DMS 273 treated with DMSO at 0.1 percent for 48 hours (cell line): ENCODE measurements around the gene EMC8.
"Not testable (repeated sequence)": the region's sequence is repeated elsewhere in the genome, so short reads cannot be mapped to it uniquely, and the experiment has no call there.

Experiments
- DNase-seq: peaks from one replicate; lab custom pipeline; 2025; lab: John Stamatoyannopoulos, UW

EMC8 gene

DNA sequence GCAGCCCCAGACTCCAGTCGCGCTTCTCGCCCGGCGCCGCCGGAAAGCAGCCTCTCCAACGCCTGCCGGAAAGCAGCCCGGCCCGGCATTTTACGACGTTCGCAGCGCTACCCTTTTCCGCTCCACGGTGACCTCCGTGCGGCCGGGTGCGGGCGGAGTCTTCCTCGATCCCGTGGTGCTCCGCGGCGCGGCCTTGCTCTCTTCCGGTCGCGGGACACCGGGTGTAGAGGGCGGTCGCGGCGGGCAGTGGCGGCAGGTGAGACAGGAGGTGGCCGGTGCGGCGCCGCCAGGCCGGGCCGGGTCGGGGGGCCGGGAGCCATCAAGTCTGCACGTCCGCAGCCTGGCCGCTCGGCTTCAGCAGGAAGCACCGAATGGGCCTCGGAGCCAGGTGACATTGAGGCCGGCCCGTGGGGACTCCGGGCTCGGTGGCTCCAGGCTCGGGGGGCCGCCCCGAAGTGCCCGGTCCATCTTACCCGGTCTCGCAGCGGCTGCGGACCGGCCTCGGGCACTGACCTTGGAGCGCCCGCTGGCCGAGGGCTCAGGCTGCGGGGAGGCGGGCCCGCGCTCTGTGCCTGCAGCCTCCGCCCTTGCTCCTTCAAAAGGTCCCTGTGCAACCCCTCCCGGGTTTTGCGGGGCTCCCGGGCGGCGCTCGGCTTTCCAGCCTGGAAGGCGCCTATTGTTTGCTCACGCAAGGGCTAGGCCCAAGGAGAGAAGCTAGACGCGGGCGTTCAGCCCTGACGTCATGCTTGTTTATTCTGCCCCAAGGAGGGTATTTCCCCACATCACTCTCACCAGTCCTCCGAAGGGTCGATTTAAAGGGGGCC, at the start of gene EMC8, which contains the start of gene COX4I1:
Gene EMC8, minus strand, starts transcription at position 48 of the 824 bp plus-strand sequence. CDS start 249 bp downstream, outside the sequence.
Gene COX4I1, plus strand, starts transcription at position 199 of the 824 bp plus-strand sequence. CDS start 1,511 bp downstream, outside the sequence.
- peak; percentile 74 for DNase-seq

DNA sequence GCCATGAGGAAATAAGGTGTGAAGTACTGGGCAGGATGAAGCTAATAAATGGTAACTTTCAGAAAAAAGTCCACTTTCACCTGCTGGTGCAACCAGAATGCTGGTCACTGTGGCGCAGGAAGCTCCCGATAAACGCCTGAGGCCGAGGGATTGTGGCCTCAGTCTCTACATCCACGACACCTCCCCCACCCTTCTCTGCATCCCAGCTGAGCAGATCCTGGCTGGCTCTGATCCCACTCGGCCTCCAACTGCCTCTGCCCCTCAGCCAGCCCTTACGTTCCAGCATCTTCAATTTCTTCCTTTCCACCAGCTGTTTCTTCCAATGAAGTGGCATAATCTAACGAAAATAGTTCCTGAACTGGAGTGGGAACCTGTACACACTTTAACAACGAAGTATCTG, 49.6 kb upstream of the EMC8 start:
- no peak for DNase-seq

DNA sequence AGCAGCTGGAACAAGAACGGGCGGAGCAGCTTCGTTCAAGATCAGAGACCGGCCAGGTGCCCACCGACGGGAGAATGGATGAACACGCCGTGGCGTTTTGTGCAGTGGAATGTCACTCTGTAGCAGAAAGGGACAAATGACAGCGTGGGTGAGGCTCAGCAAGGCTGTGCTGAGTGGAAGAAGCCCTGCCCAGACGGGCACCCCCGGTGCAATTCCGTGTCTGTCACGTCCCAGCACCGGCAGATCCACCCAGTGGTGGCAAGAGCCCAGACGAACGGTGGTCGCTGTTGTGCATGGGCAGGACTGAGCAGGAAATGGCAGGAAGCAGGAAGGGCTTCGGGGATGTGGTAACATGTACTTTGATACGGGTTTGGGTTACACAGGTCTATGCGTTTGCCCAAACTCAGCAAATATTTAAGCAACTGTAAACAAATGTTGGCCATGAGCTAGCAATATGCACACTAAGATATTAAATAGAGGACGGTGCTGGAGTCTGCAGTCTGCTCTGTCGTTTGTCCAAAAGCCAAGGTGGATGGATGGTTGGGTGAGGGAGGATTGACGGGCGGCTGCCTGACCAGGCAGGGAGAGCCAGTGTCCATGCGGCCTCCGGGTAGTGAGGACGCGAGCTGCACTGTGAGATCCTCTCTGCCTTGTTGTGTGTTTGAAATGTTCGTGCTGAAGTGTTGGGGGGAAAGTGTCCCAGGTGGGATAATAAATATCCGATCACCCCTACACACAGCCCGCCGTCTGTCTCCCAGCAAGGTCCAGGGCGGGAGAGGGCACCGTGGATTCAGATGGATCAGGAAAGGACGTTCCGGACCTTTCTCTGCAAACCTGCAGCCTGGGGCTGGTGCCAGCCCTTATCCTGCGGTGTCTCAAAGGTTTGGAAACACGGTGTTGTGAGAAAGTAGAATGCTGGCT, 48.6 kb upstream of the EMC8 start:
- DNase-seq = no peak

DNA sequence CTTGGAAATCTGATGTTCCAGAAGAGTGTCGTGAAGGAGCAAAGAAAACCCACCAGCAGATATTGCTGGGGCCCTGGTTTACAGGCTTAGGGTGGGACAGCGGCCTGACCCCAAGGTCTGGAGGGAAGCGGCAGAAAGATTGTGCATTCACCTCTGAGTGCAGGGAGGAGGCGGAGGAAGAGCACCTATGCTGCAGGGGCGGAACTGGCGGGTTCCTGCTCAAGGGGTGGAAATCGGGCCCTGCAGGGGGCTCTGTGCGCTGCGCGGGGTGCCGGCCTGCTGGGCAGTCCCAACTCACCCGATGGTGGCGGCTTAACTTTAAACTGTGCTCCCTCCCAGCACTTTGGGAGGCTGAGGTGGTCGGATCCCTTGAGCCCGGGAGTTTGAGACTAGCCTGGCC, 47.7 kb upstream of the EMC8 start:
- DNase-seq = no peak

DNA sequence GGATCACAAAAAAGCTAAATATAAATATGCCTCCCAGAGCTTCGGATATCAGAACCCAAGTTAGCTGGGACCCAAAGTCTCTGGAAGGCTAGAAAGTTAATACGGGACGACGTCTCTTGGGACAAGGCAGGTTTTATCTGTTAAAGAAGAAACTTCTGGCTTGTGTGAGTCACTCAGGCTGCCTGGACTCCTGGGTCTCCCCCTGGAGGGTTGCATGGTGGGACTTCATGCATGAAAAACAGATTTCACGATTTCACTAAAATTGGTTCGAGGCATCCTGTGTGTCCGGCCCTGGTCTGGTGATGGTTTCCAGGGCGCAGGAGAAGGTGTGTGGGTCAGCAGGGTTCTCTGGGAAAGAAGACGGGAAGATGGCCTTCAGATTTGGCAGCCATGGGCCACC, 47.1 kb upstream of the EMC8 start:
- no peak for DNase-seq

DNA sequence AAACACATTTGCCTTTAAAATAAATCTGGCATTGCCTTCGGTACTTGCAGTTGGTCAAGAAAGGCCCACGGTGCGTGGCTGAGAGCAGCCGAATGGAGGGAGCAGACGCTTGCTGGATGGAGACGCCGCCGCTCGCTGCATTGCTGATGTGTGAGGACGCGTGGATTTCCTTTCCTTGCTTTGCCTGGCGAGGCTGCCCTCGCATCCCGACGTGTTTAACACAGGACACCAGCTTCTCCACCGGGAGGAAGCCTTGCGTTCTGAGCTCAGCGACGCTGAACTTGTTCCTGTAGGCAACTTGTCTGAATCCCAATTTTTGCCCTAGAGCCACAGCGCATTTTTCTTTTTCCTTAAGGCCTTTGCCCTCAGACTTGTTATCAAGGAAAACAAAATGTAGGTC, 45.9 kb upstream of the EMC8 start:
- no peak for DNase-seq

DNA sequence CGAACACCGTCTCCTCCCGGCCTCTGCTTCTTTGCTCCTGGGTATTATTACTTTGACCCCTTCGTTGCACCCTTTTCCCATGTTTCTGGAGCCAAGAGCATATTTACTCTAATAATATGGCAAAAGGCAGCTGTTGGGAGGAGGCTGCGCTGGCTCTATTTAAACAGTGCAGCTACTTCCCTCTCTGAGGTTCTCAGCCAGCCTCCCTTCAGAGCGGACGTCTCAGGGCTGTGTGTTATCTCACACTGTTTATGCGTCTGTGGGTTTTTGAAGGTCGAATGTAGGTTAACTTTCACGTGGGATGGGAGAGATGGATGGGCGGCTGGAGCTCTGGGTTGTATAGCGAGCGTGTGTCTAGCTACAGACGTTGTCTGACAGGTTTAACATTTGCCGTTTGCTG, 45.4 kb upstream of the EMC8 start:
- no peak for DNase-seq

DNA sequence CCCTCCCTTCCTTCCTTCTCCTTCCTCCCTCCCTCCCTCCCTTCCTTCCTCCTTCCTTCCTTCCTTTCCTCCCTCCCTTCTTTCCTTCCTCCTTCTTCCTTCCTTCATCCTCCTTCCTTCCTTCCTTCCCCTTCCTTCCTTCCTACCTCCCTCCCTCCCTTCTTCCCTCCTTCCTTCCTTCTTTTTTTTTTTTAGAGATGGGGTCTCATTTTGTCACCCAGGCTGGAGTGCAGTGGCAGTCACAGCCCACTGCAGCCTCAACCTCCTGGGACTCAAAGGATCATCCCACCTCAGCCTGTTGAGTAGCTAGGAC, 44.8 kb upstream of the EMC8 start:
- DNase-seq = no peak

DNA sequence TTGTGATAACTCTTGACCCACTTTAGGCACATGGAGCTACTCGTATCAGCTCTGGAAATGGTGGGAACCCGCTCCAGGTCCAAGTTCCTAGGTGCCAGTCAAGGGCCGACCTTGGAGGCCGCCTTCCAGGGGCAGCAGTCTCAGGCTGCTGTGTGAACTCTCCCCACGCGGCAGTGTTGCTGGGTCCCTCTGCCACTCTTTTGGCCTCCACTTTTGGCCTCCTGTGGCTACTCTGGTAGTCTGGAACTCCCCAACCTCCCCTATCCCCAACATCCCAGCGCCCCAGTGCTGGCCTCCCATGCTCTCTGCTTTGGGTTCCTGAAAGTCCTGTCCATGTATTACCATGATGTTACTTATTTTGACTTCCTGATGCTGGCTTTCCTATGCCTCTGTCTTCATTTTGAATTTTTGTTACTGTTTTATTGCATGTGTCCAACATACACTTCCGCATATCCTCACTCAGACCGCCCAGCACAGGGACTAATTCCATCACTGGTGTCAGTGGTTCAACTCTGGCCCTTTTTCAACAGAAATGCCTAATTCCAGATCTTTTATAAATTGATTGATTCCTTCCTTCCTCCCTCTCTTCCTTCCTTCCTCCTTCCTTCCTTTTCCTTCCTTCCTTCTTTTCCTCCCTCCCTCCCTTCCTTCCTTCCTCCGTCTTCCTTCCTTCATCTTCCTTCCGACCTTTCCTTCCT, 44.3 kb upstream of the EMC8 start:
- DNase-seq = no peak

DNA sequence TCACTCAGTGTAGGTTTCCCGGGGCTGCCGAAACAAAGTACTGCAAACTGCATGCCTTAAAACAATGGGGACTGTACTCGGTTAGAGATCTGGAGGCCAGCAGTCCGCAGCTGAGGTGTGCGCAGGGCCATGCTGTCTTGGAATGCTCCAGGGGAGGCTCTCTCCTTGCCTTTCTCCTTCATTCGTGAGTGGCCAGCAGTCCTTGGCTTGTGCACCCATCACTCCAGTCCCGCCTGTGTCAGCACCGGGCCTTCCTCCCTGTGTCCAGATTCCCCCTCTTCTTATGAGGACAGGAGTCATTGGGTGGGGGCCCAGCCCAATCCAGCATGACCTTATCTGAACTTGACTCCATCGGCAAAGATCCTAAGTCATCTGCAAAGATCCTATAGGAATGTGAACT, 43.5 kb upstream of the EMC8 start:
- no peak for DNase-seq

DNA sequence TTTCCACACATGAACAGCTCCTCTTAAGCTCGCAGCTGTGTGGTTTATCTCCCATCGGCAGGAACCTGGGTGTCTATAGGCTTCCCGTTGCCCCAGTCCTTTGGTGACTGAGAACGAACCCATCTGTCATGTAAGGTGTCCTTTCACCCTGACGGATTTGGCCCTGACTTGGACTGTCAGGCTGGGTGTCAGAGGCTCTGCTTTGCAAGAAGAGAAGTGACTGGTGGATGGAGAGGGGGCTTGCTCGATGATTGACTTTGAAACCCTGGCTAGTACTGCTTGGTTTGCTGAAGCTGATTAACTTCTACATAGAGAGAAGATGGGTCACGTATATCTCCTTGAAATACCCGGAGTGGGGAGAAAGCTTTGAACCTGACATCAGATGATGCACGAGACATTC, 43.1 kb upstream of the EMC8 start:
- no peak for DNase-seq

DNA sequence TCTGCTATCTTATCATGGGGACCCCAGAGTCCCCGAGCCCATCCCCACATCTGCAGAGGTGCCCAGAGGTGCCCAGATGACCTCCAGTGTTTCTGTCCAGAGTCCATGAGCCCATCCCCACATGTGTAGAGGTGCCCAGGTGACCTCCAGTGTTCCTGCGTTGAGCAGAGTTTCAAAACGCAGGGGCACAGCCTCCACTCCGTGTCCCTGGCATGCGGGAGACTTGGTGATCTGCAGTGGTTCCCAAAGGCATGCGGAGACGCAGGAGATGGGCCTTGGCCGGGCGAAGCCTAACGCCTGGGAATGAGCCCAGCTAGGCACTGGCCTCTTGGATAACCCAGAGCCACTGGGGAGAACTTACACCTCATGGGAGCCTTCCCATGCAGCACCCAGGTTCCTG, 41.5 kb upstream of the EMC8 start:
- no peak for DNase-seq

DNA sequence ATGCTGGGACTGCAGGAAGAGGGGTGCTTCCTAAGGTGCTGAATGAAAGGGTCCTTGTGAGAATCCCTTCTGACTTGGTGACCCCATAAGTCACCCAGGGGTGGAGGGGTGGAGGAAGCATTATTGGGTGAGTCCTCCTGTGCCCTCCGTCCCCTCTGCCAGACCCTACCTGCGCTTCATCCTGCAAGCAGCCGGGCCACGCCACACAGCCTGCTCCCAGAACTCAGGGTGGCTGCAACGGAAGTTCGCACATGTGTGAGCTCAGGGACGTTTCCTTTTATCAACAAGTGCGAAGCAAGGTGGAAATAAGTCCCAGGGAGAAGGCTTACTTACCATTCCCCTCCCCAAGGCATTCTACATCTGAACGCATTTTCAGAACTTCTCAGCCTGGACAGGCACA, 41.1 kb upstream of the EMC8 start:
- no peak for DNase-seq

DNA sequence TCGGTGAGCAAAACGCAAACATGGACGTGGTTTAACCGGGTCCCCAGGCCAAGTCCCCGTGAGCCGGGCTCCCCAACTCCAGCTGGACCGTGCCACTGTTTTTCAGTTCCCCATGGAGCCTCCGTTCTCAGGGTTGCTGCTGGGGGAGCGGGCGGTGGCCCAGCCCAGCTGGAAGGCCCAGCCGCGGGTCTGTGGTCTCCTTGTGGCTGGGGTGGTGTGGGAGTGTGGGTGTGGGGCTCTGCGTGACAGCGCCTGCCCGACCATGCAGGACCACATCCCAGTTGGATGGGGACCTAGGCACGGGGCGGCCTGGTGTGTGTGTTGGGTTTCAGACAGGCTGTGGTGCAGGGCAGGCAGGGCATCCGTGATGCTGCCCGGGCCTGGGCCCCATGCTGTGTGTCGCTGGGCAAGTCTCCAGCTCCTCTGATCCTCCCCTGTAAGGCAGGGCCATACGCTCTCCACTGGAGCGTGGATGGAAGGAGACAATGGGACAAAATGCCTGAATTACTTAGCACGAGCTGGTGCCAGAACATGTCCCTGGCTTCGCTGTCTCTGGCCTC, 40.4 kb upstream of the EMC8 start:
- DNase-seq = no peak

DNA sequence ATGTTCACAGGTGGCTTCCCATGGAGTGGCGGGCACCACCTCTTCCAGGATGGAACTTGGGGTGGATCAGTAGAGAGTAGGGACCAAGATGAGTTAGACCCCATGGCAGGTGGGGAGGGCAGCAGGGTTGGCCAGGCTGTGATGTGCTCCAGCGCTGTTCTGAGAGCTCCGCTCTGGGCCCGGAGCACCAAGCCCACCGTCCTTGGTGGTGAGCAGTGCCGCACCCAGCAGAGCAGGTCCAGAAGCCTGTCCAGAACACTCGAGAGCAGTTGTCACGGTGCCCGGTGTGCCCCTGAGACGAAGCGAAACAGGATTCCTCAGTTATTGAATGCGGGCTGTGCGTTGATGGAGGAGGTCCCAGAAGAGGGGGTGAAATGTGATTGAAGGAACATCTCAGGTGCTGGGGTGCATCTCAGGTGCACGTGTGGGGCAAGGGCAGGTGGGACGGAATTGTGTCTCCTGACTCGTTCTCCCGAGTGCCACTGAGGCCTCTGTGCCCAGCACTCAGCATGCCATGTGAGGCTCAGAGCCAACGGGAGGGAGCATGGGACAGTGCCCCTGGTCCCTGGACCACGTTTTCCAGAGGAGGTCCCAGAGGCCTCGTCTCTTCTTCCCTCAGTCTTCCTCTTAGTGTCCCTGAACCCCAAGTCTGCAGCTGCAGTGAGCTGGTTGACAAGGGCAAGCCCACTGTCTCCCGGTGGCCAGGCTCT, 39.7 kb upstream of the EMC8 start:
- no peak for DNase-seq

DNA sequence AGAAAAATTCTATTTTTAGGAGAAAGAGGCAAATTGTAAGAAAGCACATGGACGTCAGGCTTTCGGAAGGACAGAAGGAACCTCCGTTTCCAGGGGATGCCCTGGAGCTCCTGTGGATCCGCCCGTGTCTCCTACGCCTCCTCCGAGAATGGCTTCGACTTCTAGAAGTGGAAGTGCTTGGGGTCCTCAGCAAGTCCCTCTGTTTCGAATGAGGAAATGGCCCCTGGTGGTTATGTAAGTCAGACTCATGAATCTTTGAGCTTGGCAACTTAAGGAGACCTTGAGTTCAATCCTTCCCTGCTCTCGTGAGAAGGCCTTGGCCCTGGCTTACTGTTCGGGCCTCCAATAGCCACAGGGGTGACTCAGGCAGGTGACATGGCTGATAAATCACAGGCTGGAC, 39.0 kb upstream of the EMC8 start:
- DNase-seq = no peak

DNA sequence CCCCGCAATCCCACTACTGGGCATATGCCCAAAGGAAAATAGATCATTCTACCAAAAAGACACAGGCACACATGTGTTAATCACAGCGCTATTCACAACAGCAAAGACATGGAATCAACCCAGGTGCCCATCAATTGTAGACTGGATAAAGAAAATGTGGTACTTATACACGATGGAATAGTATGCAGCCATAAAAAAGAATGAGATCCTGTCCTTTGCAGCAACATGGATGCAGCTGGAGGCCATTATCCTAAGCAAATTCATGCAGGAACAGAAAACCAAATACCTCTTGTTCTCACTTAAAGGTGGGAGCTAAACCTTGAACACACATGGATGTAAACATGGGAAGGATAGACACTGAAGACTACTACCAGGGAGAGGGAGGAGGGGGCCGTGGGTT, 38.3 kb upstream of the EMC8 start:
- not testable (repeated sequence) for DNase-seq

DNA sequence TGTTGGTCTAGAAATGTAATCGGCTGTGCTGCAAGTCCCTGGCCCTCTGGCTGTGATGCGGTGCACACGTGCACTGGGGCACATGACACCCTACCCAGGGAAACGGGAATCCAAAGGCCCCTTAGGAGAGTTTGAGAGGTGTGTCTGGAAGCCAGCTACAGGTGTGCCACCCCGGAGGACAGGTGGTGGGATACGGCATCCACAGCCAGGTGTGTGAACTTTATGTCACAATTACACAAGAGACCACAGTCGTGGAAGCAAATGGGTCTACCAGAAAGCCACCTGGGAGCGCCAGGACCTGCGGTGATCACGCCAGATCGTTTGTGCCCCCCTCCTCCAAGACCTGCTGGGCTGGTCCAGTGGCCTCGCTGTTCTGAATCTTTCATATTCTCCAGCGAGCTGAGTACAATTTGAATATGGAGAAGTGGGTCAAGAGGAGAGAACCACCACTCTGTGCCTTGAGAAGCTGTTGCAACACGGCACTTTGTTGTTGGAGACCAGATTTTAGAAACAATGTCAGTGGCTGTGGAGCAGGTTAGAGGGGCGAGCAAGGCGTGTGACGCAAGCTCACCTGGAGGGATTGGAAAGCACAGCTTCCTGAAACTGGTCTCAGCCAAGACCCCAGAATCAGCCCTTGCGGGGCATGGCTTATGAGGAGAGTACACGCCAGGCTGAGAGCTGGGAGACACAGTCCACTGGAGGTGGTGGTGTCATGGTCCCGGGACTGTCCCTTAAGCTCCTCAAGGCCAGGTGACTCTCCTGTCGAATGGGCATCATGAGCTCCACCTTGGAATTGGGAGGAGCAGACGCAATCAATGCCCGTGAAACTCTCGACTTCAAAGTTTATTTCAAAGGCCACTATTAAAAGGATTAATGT, 37.6 kb upstream of the EMC8 start:
- no peak for DNase-seq

DNA sequence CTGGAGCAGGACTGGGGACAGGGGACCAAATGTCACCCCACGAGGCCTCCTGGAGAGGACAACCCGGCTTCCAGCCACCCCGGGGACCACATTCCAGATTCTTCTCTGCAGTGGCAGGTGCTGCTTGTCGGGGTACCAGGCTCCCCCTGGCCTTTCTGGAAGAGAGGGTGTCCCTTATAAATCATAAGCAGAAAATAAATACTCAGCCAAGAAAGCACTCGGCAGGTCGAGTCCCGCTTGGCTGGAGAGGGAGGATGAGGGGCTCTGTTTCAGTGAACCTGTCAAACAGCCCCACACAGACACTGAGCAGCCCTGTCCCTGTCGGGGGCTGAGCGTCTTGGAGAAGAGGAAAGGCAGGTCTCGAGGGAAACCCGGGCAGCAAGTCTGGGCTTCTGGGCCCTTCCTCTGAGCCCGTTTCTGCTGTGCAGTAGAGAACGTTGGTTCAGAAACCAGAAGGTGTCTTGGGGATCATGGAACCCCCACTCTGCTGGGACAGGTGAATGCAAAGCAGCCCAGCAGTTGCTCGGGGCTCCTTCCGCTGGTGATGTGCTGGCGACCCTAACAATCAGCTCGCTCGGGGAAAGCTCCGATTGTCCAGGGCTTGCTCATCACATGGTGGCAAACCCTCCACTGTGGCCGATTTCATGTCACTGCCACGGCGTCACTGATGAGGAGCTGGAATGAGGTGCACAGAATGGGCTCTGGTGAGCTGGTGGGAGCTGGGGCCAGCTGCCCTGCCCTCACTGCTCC, 36.8 kb upstream of the EMC8 start:
- no peak for DNase-seq

DNA sequence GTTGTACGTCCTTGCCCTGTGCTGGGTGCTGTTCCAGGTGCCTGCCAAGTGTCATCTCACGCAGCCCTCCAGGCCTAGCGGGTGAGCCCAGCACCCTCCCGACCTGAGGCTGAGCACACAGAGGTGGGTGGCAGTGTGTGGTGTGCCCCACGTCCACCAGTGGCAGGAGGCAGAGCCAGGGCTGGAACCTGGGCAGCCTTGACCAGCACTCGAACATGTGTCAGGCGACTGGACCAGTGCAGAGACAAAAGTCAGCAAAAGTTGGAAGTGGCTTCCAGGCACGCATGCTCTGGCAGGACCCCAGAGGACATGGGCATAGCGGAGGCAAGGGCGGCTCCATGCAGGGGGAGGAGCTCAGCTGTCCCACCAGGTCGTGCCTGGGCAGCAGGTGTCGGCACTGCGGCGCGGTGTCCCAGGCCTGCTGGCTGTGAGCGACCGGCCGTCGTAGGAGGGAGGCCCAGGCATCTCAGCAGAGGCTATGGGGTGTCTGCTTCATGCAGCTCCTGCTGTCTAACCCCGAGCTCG, 35.9 kb upstream of the EMC8 start:
- no peak for DNase-seq
